HepG2 (cell line): Measurements from ENCODE around the gene KCTD18. TPM values are rescaled to one million over a fixed set of nuclear protein-coding genes. Genes with fewer than 3 reads are reported as not detected.

Source experiments
- ARID2 ChIP-seq: sonication (generic); formaldehyde crosslinking; IDR thresholded peaks from 2 replicates; pipeline ENCODE4 v1.8.1; 2022; ENCODE audit warnings: mild to moderate bottlenecking, missing genetic modification reagents, borderline replicate concordance
- FOXJ3 ChIP-seq: sonication (generic); formaldehyde crosslinking; IDR thresholded peaks from 2 replicates; pipeline ENCODE4 v1.4.0; 2020; ENCODE audit warnings: missing genetic modification reagents, mild to moderate bottlenecking, borderline replicate concordance
- FOXK2 ChIP-seq: fragments of 450-650 bp; IDR thresholded peaks from 2 replicates; pipeline ENCODE4 v1.6.1; 2016
- HCFC1 ChIP-seq: fragments of 150-350 bp; IDR thresholded peaks from 2 replicates; pipeline ENCODE4 v1.6.1; 2014; ENCODE audit warnings: low read depth, low read length
- HMG20B ChIP-seq: conservative IDR thresholded peaks from 2 replicates; pipeline ENCODE4 v1.6.1; 2016; ENCODE audit warnings: missing genetic modification reagents, missing compliant biosample characterization
- MEIS1 ChIP-seq: sonication (generic); formaldehyde crosslinking; IDR thresholded peaks from 2 replicates; pipeline ENCODE4 v1.9.0; 2021; ENCODE audit warnings: mild to moderate bottlenecking, missing genetic modification reagents, moderate library complexity, borderline replicate concordance
- PHF21A ChIP-seq: sonication (generic); formaldehyde crosslinking; IDR thresholded peaks from 2 replicates; pipeline ENCODE4 v1.5.0; 2020; ENCODE audit warnings: mild to moderate bottlenecking, missing genetic modification reagents
- SOX13 ChIP-seq, 3 experiments: fragments of 450-650 bp in 1 of 3; sonication (generic) in 1 of 3; formaldehyde crosslinking in 1 of 3; IDR thresholded peaks in 2 of 3; conservative IDR thresholded peaks in 1 of 3; 2 replicates each; pipeline versions ENCODE4 v1.5.0 to v1.6.1; 2016 to 2020; ENCODE audit warnings: antibody characterized with exemption in 1 of 3, mild to moderate bottlenecking in 1 of 3, missing compliant biosample characterization in 1 of 3, missing genetic modification reagents in 1 of 3, moderate library complexity in 1 of 3
- SOX5 ChIP-seq: IDR thresholded peaks from 2 replicates; pipeline ENCODE4 v1.6.1; 2016; ENCODE audit warnings: borderline replicate concordance
- SUZ12 ChIP-seq: fragments of 150-350 bp; IDR thresholded peaks from 2 replicates; pipeline ENCODE4 v1.6.1; 2014; ENCODE audit warnings: low read depth, low read length
- ZFP90 ChIP-seq: sonication (generic); formaldehyde crosslinking; IDR thresholded peaks from 2 replicates; pipeline ENCODE4 v1.8.0; 2022; ENCODE audit warnings: missing genetic modification reagents, mild to moderate bottlenecking, inconsistent platforms, borderline replicate concordance
- ZKSCAN5 ChIP-seq: sonication (generic); formaldehyde crosslinking; IDR thresholded peaks from 2 replicates; pipeline ENCODE4 v1.5.1; 2020; ENCODE audit warnings: mild to moderate bottlenecking, missing genetic modification reagents
- ZNF235 ChIP-seq: sonication (generic); formaldehyde crosslinking; IDR thresholded peaks from 2 replicates; pipeline ENCODE4 v1.8.1; 2023; ENCODE audit warnings: mild to moderate bottlenecking, missing genetic modification reagents, borderline replicate concordance
- ZNF367 ChIP-seq: sonication (generic); formaldehyde crosslinking; IDR thresholded peaks from 2 replicates; pipeline ENCODE4 v1.4.0; 2020; ENCODE audit warnings: missing genetic modification reagents, borderline replicate concordance
- ZNF383 ChIP-seq: sonication (generic); formaldehyde crosslinking; IDR thresholded peaks from 2 replicates; pipeline ENCODE4 v1.4.0; 2020; ENCODE audit warnings: missing genetic modification reagents, mild to moderate bottlenecking, borderline replicate concordance
- ZNF574 ChIP-seq: sonication (generic); formaldehyde crosslinking; IDR thresholded peaks from 2 replicates; pipeline ENCODE4 v1.4.0; 2020; ENCODE audit warnings: missing genetic modification reagents
- ZNF713 ChIP-seq: sonication (generic); formaldehyde crosslinking; IDR thresholded peaks from 2 replicates; pipeline ENCODE4 v1.4.0; 2020; ENCODE audit warnings: mild to moderate bottlenecking, missing genetic modification reagents
- ZNF773 ChIP-seq: sonication (generic); formaldehyde crosslinking; IDR thresholded peaks from 2 replicates; pipeline ENCODE4 v1.4.0; 2020; ENCODE audit warnings: missing genetic modification reagents, borderline replicate concordance
- ZNF790 ChIP-seq: sonication (generic); formaldehyde crosslinking; IDR thresholded peaks from 2 replicates; pipeline ENCODE4 v1.8.0; 2022; ENCODE audit warnings: missing genetic modification reagents, mild to moderate bottlenecking, borderline replicate concordance
- ZNF841 ChIP-seq: sonication (generic); formaldehyde crosslinking; IDR thresholded peaks from 2 replicates; pipeline ENCODE4 v1.8.1; 2023; ENCODE audit warnings: missing genetic modification reagents, borderline replicate concordance
- ZNF891 ChIP-seq: sonication (generic); formaldehyde crosslinking; IDR thresholded peaks from 2 replicates; pipeline ENCODE4 v1.5.0; 2020; ENCODE audit warnings: mild to moderate bottlenecking, missing genetic modification reagents
- ZSCAN22 ChIP-seq: sonication (generic); formaldehyde crosslinking; IDR thresholded peaks from 2 replicates; pipeline ENCODE4 v1.4.0; 2020; ENCODE audit warnings: mild to moderate bottlenecking, missing genetic modification reagents
- polyA plus RNA-seq, 8 experiments: library from polyadenylated mRNA; depleted of rRNA in 3 of 8; stranded (reverse) in 7 of 8; unstranded in 1 of 8; fragments of >200 nt; fragmentation: Illumina TruSeq in 4 of 8; extraction: Trizol in 4 of 8; gene quantifications; 2 replicates each; pipeline versions ENCODE4 v1.2.1 to v1.2.3, GENCODE V29; 2011 to 2016; ENCODE audit warnings: low read depth in 4 of 8, missing spikeins in 1 of 8, mixed read lengths in 1 of 8; ENCODE audit not compliant: insufficient read depth in 1 of 8
- total RNA-seq, 5 experiments: library from RNA; depleted of rRNA; stranded (reverse); fragments of >200 nt; fragmentation: Illumina TruSeq; extraction: Trizol; gene quantifications; 2 replicates each; pipeline ENCODE4 v1.2.3, GENCODE V29; 2016; ENCODE audit warnings: low read depth in 1 of 5
- TF ChIP-seq, protein P1 (sequence below): sonication (generic); formaldehyde crosslinking; IDR thresholded peaks from 2 replicates; pipeline ENCODE4 v1.4.0; 2020; ENCODE audit warnings: missing genetic modification reagents, borderline replicate concordance
- TF ChIP-seq, protein P2 (sequence below): sonication (generic); formaldehyde crosslinking; IDR thresholded peaks from 2 replicates; pipeline ENCODE4 v1.5.0; 2020; ENCODE audit warnings: missing genetic modification reagents, mild to moderate bottlenecking, borderline replicate concordance

Gene KCTD18
- total and polyA plus RNA-seq, 2 of the 13 experiments (the other 11 are each of a cell fraction or from before 2014, with no cell fraction given): 2.2 to 7.1 TPM

DNA sequence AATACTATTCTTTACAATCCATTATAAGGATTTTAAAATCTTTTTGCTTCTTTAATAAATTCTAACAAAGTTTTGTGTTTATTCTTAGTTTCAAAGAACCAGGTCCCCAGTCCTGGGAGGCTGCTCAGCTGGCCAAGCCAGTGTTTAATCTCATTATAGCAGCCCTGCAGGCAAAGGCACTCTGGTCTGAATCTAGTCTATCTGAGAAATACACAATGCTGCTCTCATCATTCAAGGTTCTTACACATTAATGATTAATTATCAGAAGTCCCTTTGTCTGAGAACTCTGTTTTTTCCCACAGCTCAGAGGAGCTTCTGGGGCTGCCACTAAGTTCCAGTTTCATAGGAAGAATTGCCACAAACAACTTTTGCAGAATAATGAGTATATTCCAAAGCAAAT, 27.7 kb downstream of the KCTD18 start (continued):
- TF ChIP-seq, protein P1, sequence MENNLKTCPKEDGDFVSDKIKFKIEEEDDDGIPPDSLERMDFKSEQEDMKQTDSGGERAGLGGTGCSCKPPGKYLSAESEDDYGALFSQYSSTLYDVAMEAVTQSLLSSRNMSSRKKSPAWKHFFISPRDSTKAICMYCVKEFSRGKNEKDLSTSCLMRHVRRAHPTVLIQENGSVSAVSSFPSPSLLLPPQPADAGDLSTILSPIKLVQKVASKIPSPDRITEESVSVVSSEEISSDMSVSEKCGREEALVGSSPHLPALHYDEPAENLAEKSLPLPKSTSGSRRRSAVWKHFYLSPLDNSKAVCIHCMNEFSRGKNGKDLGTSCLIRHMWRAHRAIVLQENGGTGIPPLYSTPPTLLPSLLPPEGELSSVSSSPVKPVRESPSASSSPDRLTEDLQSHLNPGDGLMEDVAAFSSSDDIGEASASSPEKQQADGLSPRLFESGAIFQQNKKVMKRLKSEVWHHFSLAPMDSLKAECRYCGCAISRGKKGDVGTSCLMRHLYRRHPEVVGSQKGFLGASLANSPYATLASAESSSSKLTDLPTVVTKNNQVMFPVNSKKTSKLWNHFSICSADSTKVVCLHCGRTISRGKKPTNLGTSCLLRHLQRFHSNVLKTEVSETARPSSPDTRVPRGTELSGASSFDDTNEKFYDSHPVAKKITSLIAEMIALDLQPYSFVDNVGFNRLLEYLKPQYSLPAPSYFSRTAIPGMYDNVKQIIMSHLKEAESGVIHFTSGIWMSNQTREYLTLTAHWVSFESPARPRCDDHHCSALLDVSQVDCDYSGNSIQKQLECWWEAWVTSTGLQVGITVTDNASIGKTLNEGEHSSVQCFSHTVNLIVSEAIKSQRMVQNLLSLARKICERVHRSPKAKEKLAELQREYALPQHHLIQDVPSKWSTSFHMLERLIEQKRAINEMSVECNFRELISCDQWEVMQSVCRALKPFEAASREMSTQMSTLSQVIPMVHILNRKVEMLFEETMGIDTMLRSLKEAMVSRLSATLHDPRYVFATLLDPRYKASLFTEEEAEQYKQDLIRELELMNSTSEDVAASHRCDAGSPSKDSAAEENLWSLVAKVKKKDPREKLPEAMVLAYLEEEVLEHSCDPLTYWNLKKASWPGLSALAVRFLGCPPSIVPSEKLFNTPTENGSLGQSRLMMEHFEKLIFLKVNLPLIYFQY (CRISPR knock-in tag): no peak
- TF ChIP-seq ZNF841 (CRISPR knock-in tag) (no peak), FOXK2 (no peak), ZNF773 (CRISPR knock-in tag) (no peak), ARID2 (no peak), ZNF367 (no peak), ZNF383 (CRISPR knock-in tag) (no peak), SUZ12 (no peak), ZNF790 (no peak), ZFP90 (CRISPR knock-in tag) (no peak), ZSCAN22 (no peak), HCFC1 (no peak), HMG20B (no peak), ZNF235 (CRISPR knock-in tag) (no peak), ZKSCAN5 (no peak), ZNF713 (no peak), SOX13 (IDR thresholded peaks at IDR 0.05) (no peak), SOX13 (CRISPR knock-in tag; conservative IDR thresholded peaks at IDR 0.05 in 1 of 2, IDR thresholded peaks at IDR 0.05 in 1 of 2) (peak in 1 of 2 experiments; percentile 58; a peak in 2 of 4 replicates), ZNF574 (no peak), PHF21A (CRISPR knock-in tag) (no peak), FOXJ3 (CRISPR knock-in tag) (no peak), MEIS1 (CRISPR knock-in tag) (no peak), ZNF891 (CRISPR knock-in tag) (no peak), SOX5 (CRISPR knock-in tag) (peak; percentile 16; the same call in 1 of the 2 replicates)
- TF ChIP-seq, protein P2, sequence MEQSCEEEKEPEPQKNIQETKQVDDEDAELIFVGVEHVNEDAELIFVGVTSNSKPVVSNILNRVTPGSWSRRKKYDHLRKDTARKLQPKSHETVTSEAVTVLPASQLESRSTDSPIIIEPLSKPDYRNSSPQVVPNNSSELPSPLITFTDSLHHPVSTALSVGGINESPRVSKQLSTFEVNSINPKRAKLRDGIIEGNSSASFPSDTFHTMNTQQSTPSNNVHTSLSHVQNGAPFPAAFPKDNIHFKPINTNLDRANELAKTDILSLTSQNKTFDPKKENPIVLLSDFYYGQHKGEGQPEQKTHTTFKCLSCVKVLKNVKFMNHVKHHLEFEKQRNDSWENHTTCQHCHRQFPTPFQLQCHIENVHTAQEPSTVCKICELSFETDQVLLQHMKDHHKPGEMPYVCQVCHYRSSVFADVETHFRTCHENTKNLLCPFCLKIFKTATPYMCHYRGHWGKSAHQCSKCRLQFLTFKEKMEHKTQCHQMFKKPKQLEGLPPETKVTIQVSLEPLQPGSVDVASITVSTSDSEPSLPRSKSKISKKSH (CRISPR knock-in tag): no peak
